ENCODE results near the gene ABHD12.

Gene ABHD12

DNA sequence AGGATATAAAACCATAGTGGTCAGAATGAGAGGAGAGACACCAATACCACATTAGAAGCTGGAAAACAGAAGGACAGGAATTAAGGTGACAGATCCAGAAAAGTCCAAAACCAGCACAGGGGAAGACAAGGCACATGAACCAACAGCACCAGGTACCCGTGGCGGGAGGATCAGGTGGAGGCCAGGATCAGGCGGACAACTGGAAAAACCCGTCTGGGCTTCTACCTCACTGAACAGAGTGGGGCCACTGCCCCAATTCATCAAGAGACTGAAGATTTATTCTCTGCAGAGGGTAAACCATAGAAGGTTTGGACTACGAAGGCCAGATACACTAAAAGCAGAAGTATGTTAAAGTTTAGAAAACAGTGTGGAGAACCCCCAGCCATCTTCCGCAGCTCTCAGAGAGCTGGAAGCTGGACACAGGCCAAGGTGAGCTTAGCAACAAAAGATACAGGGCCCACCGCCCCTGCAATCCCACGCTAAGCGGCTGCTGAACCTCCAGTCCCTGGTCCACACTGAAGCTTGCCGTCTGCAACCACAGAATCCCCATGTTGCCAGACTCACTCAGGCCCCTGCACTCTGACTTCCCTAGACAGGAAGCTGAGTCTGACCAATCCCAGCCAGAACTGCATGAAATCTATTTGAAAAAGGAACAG is 29.9 kb downstream of the ABHD12 start:
- TF ChIP-seq POLR2AphosphoS5 (IDR thresholded peaks at IDR 0.05; ENCODE audit: low read depth, low read length) (no peak), PAX5 (IDR thresholded peaks at IDR 0.05; ENCODE audit: insufficient read depth, low read length, severe bottlenecking) (no peak), TAF1 (IDR thresholded peaks at IDR 0.05; ENCODE audit: low read depth, low read length) (no peak), POLR2A (IDR thresholded peaks at IDR 0.05; ENCODE audit: low read depth, low read length) (no peak), SPI1 (IDR thresholded peaks at IDR 0.05; ENCODE audit: low read depth, low read length) (no peak), POU2F2 (IDR thresholded peaks at IDR 0.05; ENCODE audit: low read depth, low read length) (no peak)
- FAIRE-seq = no peak
- DNase-seq (ENCODE audit: insufficient read length, low spot score) = peak; percentile 24

DNA sequence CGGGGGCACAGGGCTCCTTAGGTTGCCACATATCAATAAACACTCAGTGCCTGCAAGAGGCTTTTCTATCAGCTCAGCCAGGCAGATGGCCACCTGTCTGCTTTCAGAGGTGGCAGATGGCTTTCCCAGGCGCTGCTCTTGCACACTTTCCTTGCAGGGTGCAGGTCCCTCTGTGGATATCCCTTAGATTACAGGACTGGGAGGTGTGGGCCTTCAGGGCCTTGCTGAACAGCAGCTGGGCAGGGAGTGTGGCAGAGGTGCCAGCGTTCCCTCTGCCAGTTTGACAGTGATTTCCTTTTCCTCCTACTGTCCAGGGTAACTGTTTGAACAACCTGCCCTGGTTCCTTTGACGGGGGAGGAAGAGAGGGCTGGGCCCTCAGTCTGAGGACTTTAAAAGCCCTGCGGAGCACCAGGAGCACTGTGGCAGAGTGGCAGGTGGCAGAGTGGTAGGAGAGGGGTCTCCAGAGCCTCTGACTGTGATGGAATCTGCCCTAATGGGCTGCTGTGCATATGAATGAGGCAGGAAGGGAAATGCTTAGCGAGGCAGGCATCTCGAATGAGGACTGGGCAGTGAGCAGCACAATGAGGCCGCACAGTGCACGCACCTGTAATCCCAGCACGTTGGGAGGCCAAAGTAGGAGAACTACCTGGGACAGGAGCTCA is 34.2 kb downstream of the ABHD12 start:
- no peak for FAIRE-seq
- no peak for DNase-seq (ENCODE audit: insufficient read length, low spot score)
- no peak for TF ChIP-seq POLR2AphosphoS5 (IDR thresholded peaks at IDR 0.05; ENCODE audit: low read depth, low read length)
- no peak for TF ChIP-seq PAX5 (IDR thresholded peaks at IDR 0.05; ENCODE audit: insufficient read depth, low read length, severe bottlenecking)

DNA sequence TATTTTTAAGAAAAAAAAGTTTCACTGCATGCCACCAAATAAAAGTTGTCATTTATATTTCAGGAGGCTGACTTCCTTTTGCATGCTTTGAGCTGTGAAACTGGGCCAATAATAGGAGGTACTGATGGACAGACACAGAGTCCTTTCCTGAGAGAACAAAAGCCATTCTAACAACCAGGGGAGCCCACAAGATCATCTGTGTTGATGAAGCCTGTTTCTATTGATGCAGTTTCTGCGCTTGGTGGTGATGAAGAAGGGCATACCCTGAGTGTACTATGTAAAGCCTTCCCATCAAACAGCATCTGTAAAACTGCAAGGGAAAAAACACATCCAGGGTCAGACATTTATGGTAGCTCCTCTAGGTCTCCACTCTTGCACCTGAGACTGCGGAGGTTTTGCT is 34.8 kb downstream of the ABHD12 start:
- TF ChIP-seq TAF1 (IDR thresholded peaks at IDR 0.05; ENCODE audit: low read depth, low read length) (no peak), PAX5 (IDR thresholded peaks at IDR 0.05; ENCODE audit: insufficient read depth, low read length, severe bottlenecking) (no peak), POU2F2 (IDR thresholded peaks at IDR 0.05; ENCODE audit: low read depth, low read length) (no peak)
- FAIRE-seq (no peak), DNase-seq (ENCODE audit: insufficient read length, low spot score) (no peak)

DNA sequence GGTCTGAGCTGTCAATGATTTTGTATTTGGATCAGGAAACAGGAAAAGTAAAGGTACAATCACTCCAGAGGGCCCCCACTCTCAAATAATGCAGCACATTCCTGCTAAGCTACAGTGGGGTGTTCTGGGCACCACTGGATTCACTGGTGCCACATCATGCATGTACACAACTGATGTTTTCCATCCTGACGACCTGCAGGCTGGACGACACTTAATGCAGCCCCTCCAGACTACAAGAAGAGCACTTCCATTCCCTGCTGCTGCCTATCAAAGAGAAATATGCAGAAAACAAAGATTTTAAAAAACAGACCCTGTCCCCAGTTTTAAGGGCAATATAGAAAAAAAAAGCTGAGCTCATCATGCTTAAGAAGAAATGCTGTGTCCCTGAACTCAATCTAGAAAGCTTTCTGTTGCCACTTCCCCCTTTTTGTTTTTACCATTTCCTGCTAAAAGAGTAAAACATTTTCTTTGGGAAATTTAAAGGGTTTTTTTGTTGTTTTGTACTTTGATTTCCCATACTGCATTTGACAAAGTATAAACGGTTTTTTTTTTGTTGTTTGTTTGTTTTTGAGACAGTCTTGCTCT is 35.5 kb downstream of the ABHD12 start:
- DNase-seq (ENCODE audit: insufficient read length, low spot score) (no peak), FAIRE-seq (no peak)
- peak; percentile 84 for TF ChIP-seq SPI1 (IDR thresholded peaks at IDR 0.05; ENCODE audit: low read depth, low read length)
- no peak for TF ChIP-seq POLR2A (IDR thresholded peaks at IDR 0.05; ENCODE audit: low read depth, low read length)

DNA sequence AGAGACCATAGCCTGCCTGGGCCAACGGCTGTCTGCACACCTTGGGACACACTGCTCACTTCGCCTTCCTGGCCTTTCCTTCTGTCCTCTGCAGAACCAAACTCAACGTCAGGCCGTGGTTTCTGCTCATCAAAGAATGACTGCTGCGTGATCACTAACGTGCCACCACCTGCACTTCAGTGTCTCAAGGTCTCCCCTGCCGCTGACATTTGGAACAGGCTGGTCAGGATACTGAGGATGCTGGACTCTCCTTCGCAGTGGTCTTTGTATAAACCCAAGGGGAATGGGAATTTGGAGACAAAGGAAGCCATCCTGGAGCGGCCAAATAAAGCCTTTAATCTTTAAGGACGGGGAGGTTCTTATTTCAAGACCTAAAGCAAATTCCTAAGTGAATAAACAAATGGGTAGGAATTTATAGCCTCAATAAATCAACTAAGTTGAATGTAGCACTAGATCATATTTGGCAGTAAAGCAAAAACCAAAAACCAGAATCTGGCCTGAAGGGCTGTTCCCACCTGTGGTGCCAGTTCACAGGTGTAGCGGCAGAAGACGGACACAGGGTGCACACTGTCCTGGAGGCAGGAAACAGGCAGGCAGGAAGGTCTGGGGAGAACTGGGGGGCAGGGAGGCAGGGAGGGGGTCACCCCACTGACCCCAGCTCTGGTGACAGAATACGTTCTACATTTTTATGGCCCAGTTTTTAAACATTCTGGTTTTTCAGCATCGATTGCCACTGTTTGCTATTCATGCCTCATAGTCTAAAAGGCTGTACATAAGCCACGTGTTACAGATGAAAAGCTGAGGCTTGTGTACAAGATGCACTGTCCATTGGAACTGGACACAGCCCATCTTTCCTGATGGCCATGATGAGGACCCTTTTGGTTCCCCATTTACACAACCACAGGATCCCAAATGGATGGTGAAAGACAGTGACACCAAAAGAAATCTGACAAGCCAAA is 36.6 kb downstream of the ABHD12 start:
- DNase-seq (ENCODE audit: insufficient read length, low spot score) = no peak
- TF ChIP-seq PAX5 (IDR thresholded peaks at IDR 0.05; ENCODE audit: insufficient read depth, low read length, severe bottlenecking) (no peak), SPI1 (IDR thresholded peaks at IDR 0.05; ENCODE audit: low read depth, low read length) (no peak)
- FAIRE-seq = peak; percentile 28

DNA sequence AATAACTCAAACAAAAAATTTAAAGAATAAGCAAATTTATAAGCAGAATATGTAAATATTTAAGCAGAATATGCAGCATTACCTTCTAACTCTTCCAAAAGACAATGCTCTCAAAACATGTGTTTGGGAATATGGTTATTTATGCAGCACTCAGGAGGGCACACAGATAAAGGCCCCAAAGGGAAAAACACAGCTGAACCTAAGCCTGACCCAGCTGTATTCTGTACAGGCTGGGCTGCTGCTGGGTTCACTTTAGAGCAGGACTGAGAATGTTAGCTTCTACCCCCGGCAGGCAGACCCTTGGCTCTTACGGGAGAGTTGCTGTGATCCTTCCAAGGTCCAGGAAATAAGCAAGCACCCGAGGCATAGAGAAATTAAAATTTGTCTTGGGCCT is 37.3 kb downstream of the ABHD12 start:
- no peak for DNase-seq (ENCODE audit: insufficient read length, low spot score)
- no peak for FAIRE-seq
- TF ChIP-seq POLR2A (IDR thresholded peaks at IDR 0.05; ENCODE audit: low read depth, low read length) (no peak), SPI1 (IDR thresholded peaks at IDR 0.05; ENCODE audit: low read depth, low read length) (no peak), POLR2AphosphoS5 (IDR thresholded peaks at IDR 0.05; ENCODE audit: low read depth, low read length) (no peak), TAF1 (IDR thresholded peaks at IDR 0.05; ENCODE audit: low read depth, low read length) (no peak), PAX5 (IDR thresholded peaks at IDR 0.05; ENCODE audit: insufficient read depth, low read length, severe bottlenecking) (no peak), POU2F2 (IDR thresholded peaks at IDR 0.05; ENCODE audit: low read depth, low read length) (no peak)

DNA sequence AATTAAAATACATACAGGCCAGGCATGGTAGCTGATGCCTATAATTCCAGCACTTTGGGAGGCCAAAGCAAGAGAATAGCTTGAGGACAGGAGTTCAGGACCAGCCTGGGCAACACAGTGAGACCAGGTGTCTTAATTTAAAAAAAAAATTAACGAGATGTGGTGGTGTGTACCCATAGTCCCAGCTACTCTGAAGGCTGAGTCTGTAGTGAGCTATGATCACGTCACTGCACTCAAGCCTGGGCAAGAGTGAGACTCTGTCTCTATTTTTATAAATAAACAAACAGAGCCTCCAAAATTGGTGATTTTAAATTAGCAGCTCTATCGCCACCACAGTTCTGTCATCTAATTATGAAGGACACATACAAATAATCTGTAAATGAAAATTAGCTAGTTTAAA is 37.9 kb downstream of the ABHD12 start:
- DNase-seq (ENCODE audit: insufficient read length, low spot score) (no peak), FAIRE-seq (no peak)
- TF ChIP-seq POLR2A (IDR thresholded peaks at IDR 0.05; ENCODE audit: low read depth, low read length) (no peak), POLR2AphosphoS5 (IDR thresholded peaks at IDR 0.05; ENCODE audit: low read depth, low read length) (no peak), PAX5 (IDR thresholded peaks at IDR 0.05; ENCODE audit: insufficient read depth, low read length, severe bottlenecking) (no peak), TAF1 (IDR thresholded peaks at IDR 0.05; ENCODE audit: low read depth, low read length) (no peak), POU2F2 (IDR thresholded peaks at IDR 0.05; ENCODE audit: low read depth, low read length) (no peak), SPI1 (IDR thresholded peaks at IDR 0.05; ENCODE audit: low read depth, low read length) (no peak)

DNA sequence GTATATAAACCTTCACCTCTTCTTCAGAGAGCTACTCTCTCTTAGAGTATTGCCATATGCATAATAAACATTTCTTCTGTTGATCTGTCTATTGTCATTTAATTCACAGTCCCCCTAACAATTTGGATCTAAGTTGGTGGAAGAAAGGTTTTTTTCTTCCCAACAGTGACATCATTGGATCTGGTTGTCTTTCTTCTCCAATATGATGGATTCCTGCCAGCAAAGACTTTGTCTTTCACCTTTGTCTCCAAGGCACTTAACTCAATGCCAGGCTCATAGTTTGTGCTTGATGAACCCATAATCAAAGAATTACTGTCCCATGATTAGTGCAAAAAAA is 39.6 kb downstream of the ABHD12 start:
- FAIRE-seq = no peak
- TF ChIP-seq PAX5 (IDR thresholded peaks at IDR 0.05; ENCODE audit: insufficient read depth, low read length, severe bottlenecking) (no peak), POLR2A (IDR thresholded peaks at IDR 0.05; ENCODE audit: low read depth, low read length) (no peak)
- DNase-seq (ENCODE audit: insufficient read length, low spot score) = no peak

DNA sequence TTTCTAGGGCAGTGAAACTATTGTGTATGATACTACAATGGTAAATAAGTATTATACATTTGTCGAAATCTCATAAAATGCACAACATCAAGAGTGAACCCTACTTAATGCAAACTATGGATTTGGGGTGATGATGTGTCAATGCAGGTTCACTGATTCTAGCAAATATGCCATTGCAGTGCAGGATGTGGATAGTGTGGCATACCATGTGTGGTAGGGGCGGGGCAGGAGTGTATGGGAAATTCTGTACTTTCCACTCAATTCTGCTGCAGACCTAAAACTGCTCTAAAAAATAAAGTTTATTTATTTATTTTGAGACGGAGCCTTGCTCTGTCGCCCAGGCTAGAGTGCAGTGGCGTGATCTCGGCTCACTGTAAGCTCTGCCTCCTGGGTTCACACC is 44.3 kb downstream of the ABHD12 start:
- TF ChIP-seq POLR2AphosphoS5 (IDR thresholded peaks at IDR 0.05; ENCODE audit: low read depth, low read length) (no peak), PAX5 (IDR thresholded peaks at IDR 0.05; ENCODE audit: insufficient read depth, low read length, severe bottlenecking) (no peak), POLR2A (IDR thresholded peaks at IDR 0.05; ENCODE audit: low read depth, low read length) (no peak), POU2F2 (IDR thresholded peaks at IDR 0.05; ENCODE audit: low read depth, low read length) (no peak), SPI1 (IDR thresholded peaks at IDR 0.05; ENCODE audit: low read depth, low read length) (no peak)
- no peak for FAIRE-seq
- DNase-seq (ENCODE audit: insufficient read length, low spot score) = no peak

DNA sequence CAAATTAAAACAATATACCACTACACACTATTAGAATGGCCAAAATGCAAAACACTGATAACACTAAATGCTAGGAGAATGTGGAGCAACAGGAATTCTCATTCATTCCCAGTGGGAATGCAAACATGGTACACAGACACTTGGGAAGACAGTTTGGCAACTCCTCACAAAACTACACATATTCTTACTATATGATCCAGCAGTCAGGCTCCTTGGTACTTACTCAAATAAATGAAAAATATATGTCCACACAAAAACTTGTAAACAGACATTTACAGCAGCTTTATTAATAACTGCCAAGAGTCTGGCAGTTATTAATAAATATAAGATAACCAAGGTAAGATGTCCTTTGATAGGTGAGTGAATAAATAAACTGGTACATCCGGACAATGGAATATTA is 44.9 kb downstream of the ABHD12 start:
- DNase-seq (ENCODE audit: insufficient read length, low spot score) = no peak
- no peak for TF ChIP-seq TAF1 (IDR thresholded peaks at IDR 0.05; ENCODE audit: low read depth, low read length)
- TF ChIP-seq SPI1 (IDR thresholded peaks at IDR 0.05; ENCODE audit: low read depth, low read length) = no peak
- no peak for FAIRE-seq

Measured in GM12891 (cell line).